Type B pancreatic cell (in vitro differentiated cells): ENCODE measurements around the gene B4GALNT4. TPM values are rescaled to one million over a fixed set of nuclear protein-coding genes. Genes with fewer than 3 reads are reported as not detected.
A peak's percentile ranks its signal among the peaks of the same experiment; 100 is the strongest.

Experiments
- DNase-seq: peaks from one replicate; pipeline ENCODE4 v3.0.0; 2021; ENCODE audit warnings: mixed read lengths; ENCODE audit not compliant: unreplicated experiment; ENCODE audit errors: extremely low spot score
- H3K27ac Mint-ChIP-seq: 2 replicates; pipeline ENCODE4 v1.8.0; 2021; ENCODE audit warnings: mild to moderate bottlenecking, mixed read lengths
- H3K27me3 Mint-ChIP-seq: 2 replicates; pipeline ENCODE4 v1.8.0; 2021; ENCODE audit warnings: mixed read lengths
- H3K36me3 Mint-ChIP-seq: 2 replicates; pipeline ENCODE4 v1.8.0; 2021; ENCODE audit warnings: mixed read lengths
- H3K4me1 Mint-ChIP-seq: one replicate; pipeline ENCODE4 v1.8.0; 2021; ENCODE audit warnings: mixed read lengths; ENCODE audit not compliant: unreplicated experiment
- H3K4me3 Mint-ChIP-seq: 2 replicates; pipeline ENCODE4 v1.8.0; 2021; ENCODE audit warnings: mild to moderate bottlenecking, mixed read lengths
- H3K9me3 Mint-ChIP-seq: 2 replicates; pipeline ENCODE4 v1.8.0; 2021; ENCODE audit warnings: mixed read lengths
- total RNA-seq: library from RNA; stranded (reverse); gene quantifications from 2 replicates; pipeline ENCODE4 v1.2.1, GENCODE V29; 2021; ENCODE audit warnings: low replicate concordance
- TF ChIP-seq, protein P1 (sequence below): fragments of 200-600 bp; sonication (generic); conservative IDR thresholded peaks from 2 replicates; pipeline ENCODE4 v1.5.0; 2021; ENCODE audit warnings: antibody characterized with exemption, mild to moderate bottlenecking

B4GALNT4 gene
- total RNA-seq, 1 donor from 2014 or later: 185 TPM

DNA sequence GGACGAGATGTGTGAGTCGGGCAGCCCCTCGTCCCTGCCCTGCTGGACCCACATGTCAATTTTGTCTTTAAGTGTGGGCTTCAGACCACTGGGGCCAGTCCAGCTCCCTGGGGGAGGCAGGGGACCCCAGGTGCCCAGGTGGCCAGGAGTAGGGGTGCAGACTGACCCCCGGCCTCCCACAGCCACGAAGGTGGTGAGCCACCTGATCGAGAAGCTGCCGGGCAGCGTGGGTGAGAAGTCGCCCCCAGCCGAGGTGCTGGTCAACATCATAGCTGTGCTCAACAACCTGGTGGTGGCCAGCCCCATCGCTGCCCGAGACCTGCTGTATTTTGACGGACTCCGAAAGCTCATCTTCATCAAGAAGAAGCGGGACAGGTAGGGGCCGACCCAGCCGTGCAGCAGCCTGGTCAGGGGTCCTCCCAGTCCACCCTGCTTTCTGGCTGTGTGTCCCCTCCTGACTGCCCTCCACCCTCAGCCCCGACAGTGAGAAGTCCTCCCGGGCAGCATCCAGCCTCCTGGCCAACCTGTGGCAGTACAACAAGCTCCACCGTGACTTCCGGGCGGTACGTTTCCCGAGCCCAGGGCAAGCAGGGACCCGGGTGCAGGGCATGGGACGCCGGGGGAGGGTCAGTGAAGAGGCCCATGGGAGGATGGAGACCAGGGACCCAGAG lies 34.6 kb downstream of the B4GALNT4 start:
- H3K4me3 Mint-ChIP-seq: no peak overlapping the region
- no peak overlapping the region for H3K27ac Mint-ChIP-seq
- H3K27me3 Mint-ChIP-seq: no peaks in the 10 kb centered on the region
- H3K36me3 Mint-ChIP-seq: no peaks in the 10 kb centered on the region
- no peaks in the 10 kb centered on the region for H3K9me3 Mint-ChIP-seq
- no peak for DNase-seq
- no peaks in the 10 kb centered on the region for H3K4me1 Mint-ChIP-seq
- TF ChIP-seq, protein P1, sequence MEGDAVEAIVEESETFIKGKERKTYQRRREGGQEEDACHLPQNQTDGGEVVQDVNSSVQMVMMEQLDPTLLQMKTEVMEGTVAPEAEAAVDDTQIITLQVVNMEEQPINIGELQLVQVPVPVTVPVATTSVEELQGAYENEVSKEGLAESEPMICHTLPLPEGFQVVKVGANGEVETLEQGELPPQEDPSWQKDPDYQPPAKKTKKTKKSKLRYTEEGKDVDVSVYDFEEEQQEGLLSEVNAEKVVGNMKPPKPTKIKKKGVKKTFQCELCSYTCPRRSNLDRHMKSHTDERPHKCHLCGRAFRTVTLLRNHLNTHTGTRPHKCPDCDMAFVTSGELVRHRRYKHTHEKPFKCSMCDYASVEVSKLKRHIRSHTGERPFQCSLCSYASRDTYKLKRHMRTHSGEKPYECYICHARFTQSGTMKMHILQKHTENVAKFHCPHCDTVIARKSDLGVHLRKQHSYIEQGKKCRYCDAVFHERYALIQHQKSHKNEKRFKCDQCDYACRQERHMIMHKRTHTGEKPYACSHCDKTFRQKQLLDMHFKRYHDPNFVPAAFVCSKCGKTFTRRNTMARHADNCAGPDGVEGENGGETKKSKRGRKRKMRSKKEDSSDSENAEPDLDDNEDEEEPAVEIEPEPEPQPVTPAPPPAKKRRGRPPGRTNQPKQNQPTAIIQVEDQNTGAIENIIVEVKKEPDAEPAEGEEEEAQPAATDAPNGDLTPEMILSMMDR: no peak

DNA sequence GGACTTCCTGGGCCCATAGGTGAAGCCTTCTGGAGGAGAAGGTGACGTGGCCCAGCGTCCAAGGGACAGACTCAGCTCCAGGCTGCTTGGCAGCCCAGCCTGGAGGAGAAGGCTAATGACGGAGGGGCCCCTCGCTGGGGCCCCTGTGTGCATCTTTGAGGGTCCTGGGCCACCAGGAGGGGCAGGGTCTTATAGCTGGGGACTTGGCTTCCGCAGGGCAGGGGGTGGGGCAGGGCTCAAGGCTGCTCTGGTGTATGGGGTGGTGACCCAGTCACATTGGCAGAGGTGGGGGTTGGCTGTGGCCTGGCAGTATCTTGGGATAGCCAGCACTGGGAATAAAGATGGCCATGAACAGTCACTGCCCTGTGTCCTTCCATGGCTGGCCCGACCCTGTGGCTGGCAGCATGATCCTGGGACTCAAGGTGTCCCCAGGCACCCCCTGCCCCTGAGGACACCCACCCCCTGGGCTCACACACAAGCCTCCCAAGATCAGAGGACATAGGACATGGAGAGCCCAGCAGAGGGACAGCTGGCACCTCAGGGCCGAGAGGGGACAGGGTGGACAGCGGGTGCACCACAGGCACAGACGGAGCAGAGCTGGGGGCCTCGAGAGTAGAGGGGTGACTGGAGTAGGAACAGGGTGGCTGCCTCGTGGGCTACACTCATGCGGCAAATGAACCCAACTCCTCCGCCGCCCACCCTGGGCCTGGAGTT lies 35.4 kb downstream of the B4GALNT4 start:
- peak overlapping the region; percentile 65 for H3K27ac Mint-ChIP-seq
- no peaks in the 10 kb centered on the region for H3K9me3 Mint-ChIP-seq
- no peaks in the 10 kb centered on the region for H3K4me1 Mint-ChIP-seq
- no peaks in the 10 kb centered on the region for H3K36me3 Mint-ChIP-seq
- no peaks in the 10 kb centered on the region for H3K27me3 Mint-ChIP-seq
- no peak overlapping the region for H3K4me3 Mint-ChIP-seq
- TF ChIP-seq, protein P1: no peak
- DNase-seq: no peak

DNA sequence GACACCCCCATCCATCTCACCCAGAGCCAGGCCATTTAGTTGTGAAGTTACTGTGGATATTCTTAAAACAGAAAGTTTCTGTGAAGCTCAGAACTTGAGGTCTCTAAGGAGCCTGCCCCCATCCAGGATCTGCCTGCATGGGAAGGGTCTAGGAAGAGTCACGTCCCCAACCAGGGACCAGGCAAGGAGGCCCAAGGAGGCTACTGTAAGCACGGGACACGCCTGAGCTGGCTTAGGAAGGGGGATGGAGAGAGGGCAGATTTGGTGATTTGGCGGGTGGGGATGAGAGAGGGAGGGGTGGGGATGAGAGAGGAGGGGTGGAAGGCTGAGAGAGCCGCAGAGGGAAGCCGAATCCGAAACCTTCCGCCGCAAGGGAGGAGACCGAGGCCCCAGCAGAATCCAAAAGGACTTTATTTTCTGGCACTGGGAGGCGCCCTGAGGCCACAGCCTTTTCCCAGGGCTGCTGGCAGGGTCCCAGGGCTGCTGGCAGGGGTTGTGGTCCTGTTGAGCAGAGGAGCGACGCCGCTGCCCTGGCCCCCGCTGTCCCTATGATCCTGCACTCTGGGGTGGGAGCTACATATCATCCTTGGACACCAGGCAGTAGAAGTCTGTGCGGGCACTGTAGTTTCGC lies 36.1 kb downstream of the B4GALNT4 start:
- Mint-ChIP-seq H3K4me1 (no peaks in the 10 kb centered on the region), H3K36me3 (no peaks in the 10 kb centered on the region), H3K4me3 (peak overlapping the region; percentile 66), H3K9me3 (no peaks in the 10 kb centered on the region), H3K27me3 (no peaks in the 10 kb centered on the region), H3K27ac (peak overlapping the region; percentile 65)
- DNase-seq: no peak
- TF ChIP-seq, protein P1: no peak

DNA sequence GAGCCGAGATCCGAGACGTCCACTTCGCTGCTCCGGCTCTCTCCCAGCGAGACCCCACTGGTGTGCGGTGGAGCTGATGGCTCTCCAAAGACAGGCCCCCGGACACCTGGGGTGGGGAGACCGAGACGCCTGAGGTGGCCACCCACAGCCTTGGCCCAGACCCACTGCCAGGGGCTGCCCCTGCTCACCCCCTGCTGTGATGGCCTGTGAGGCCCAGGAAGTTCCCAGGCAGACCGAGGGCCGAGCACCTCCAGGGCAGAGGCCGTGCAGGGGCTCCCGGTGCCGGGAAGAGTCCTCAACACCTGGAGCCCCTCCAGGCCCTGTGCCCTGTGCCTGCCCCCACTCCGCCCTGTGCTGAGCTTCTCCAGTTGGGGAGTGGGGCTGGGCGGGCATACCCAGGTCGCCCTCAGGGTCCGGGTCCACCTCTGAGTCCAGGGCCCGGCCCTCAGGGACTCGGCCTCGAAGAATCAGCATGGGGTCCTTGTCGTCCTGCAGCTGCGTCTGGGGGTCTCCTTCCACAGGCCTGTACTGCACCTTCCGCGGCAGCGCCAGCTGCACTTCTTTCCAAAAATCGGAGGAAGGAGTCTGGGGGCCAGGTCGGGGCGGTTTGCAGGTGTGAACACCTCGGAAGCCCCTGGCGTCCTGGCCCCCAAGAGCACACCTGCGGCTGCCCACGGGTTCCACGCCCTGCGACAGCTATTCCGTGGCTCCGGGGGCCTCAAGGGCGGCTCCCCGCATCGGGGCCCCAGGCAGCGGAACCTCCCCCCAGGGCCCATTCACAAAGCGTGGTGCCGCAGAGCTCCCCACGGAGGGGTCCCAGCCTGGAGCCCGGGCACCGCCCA lies 36.9 kb downstream of the B4GALNT4 start:
- Mint-ChIP-seq H3K9me3 (no peaks in the 10 kb centered on the region), H3K36me3 (no peaks in the 10 kb centered on the region), H3K4me3 (no peak overlapping the region), H3K4me1 (no peaks in the 10 kb centered on the region), H3K27me3 (no peaks in the 10 kb centered on the region), H3K27ac (no peak overlapping the region)
- TF ChIP-seq, protein P1: no peak
- DNase-seq: no peak
